GM23338 (cell line): ENCODE measurements around the gene NDC1. TPM values are rescaled to one million over a fixed set of nuclear protein-coding genes. Genes with fewer than 3 reads are reported as not detected.

Experiments
- ATAC-seq: fragments of 200-7000 bp; cut with Tn5 transposase; 3 replicates; pipeline ENCODE4 v1.9.1; 2020
- DNase-seq: peaks from one replicate; pipeline ENCODE4 v3.0.0-alpha.2; 2015; ENCODE audit warnings: low spot score
- H2AFZ ChIP-seq: fragments of 200-600 bp; sonication (generic); 2 replicates; pipeline ENCODE4 v1.8.0; 2016; ENCODE audit warnings: antibody characterized with exemption, mild to moderate bottlenecking, moderate library complexity
- H3F3A ChIP-seq: fragments of 200-600 bp; sonication (generic); replicated peaks from 2 replicates; pipeline ENCODE4 v1.8.0; 2017; ENCODE audit warnings: antibody characterized with exemption, mixed run types, low read depth
- H3K27ac ChIP-seq: fragments of 200-600 bp; sonication (generic); 2 replicates; pipeline ENCODE4 v1.6.1; 2016; ENCODE audit warnings: low read depth
- H3K27me3 ChIP-seq: fragments of 200-600 bp; sonication (generic); 2 replicates; pipeline ENCODE4 v1.8.0; 2016; ENCODE audit warnings: mild to moderate bottlenecking, mixed run types, moderate library complexity; ENCODE audit not compliant: insufficient read depth
- H3K36me3 ChIP-seq: fragments of 200-600 bp; sonication (generic); 2 replicates; pipeline ENCODE4 v1.8.0; 2016; ENCODE audit warnings: mild to moderate bottlenecking; ENCODE audit not compliant: insufficient read depth
- H3K4me1 ChIP-seq: fragments of 200-600 bp; sonication (generic); 2 replicates; pipeline ENCODE4 v1.8.0; 2016; ENCODE audit warnings: mild to moderate bottlenecking, moderate library complexity; ENCODE audit not compliant: insufficient read depth
- H3K4me2 ChIP-seq: fragments of 200-600 bp; sonication (generic); 2 replicates; pipeline ENCODE4 v1.7.1; 2017; ENCODE audit warnings: mixed run types
- H3K4me3 ChIP-seq: fragments of 200-600 bp; sonication (generic); 2 replicates; pipeline ENCODE4 v1.6.1; 2016; ENCODE audit warnings: mixed run types
- H3K79me2 ChIP-seq: fragments of 200-600 bp; sonication (generic); replicated peaks from 2 replicates; pipeline ENCODE4 v1.8.0; 2017; ENCODE audit warnings: mild to moderate bottlenecking; ENCODE audit not compliant: insufficient read depth
- H3K9me2 ChIP-seq: fragments of 200-600 bp; sonication (generic); 2 replicates; pipeline ENCODE4 v1.8.0; 2017; ENCODE audit not compliant: insufficient read depth
- H4K20me1 ChIP-seq: fragments of 200-600 bp; sonication (generic); replicated peaks from 2 replicates; pipeline ENCODE4 v1.8.0; 2017; ENCODE audit warnings: mild to moderate bottlenecking; ENCODE audit not compliant: insufficient read depth
- H3K27ac Mint-ChIP-seq: 2 replicates; pipeline ENCODE4 v1.8.0; 2020; ENCODE audit warnings: inconsistent platforms, mild to moderate bottlenecking, moderate library complexity, mixed read lengths
- H3K27me3 Mint-ChIP-seq: 3 replicates; pipeline ENCODE4 v1.8.0; 2022; ENCODE audit warnings: low read depth, mild to moderate bottlenecking, moderate library complexity, mixed read lengths, inconsistent platforms; ENCODE audit not compliant: insufficient read depth, poor library complexity
- H3K36me3 Mint-ChIP-seq: 3 replicates; pipeline ENCODE4 v1.8.0; 2021; ENCODE audit warnings: low read depth, mild to moderate bottlenecking, inconsistent platforms, moderate library complexity, mixed read lengths
- H3K4me1 Mint-ChIP-seq: 3 replicates; pipeline ENCODE4 v1.8.0; 2020; ENCODE audit warnings: mild to moderate bottlenecking, inconsistent platforms, mixed read lengths
- H3K4me3 Mint-ChIP-seq: 3 replicates; pipeline ENCODE4 v1.8.0; 2021; ENCODE audit warnings: moderate library complexity, mild to moderate bottlenecking, inconsistent platforms, mixed read lengths
- H3K9me3 Mint-ChIP-seq: 3 replicates; pipeline ENCODE4 v1.8.0; 2020; ENCODE audit warnings: moderate library complexity, mild to moderate bottlenecking, inconsistent platforms, mixed read lengths
- CREB1 ChIP-seq: fragments of 250-450 bp; sonication (Bioruptor Pico); IDR thresholded peaks from 2 replicates; pipeline ENCODE4 v1.5.0; 2020; ENCODE audit warnings: low read depth, mild to moderate bottlenecking, moderate library complexity
- JUNB ChIP-seq: IDR thresholded peaks from one replicate; pipeline ENCODE4 v1.6.1; 2016; ENCODE audit warnings: antibody characterized with exemption; ENCODE audit not compliant: unreplicated experiment
- NANOG ChIP-seq: IDR thresholded peaks from 2 replicates; pipeline ENCODE4 v1.6.1; 2016; ENCODE audit warnings: antibody characterized with exemption, borderline replicate concordance
- ZNF331 ChIP-seq: fragments of 250-450 bp; sonication (Bioruptor Pico); IDR thresholded peaks from 2 replicates; pipeline ENCODE4 v1.5.0; 2020; ENCODE audit warnings: low read depth, mild to moderate bottlenecking, moderate library complexity
- polyA plus RNA-seq: library from polyadenylated mRNA; unstranded; fragments of >200 nt; fragmentation: Nextera tagmentation; extraction: Ambion mirVana; gene quantifications from 2 replicates; pipeline ENCODE4 v1.2.1, GENCODE V29; 2016
- total RNA-seq: library from RNA; depleted of rRNA; stranded (reverse); fragments of >200 nt; shearing (Covaris generic); gene quantifications from 2 replicates; pipeline ENCODE4 v1.2.3, GENCODE V29; 2014
- TF ChIP-seq, protein P1 (sequence below): fragments of 250-450 bp; sonication (Bioruptor Pico); IDR thresholded peaks from 2 replicates; pipeline ENCODE4 v1.5.0; 2020; ENCODE audit warnings: mild to moderate bottlenecking, moderate library complexity
- TF ChIP-seq, protein P2 (sequence below): IDR thresholded peaks from one replicate; pipeline ENCODE4 v1.6.1; 2018; ENCODE audit warnings: antibody characterized with exemption; ENCODE audit not compliant: unreplicated experiment

The NDC1 gene
- total and polyA plus RNA-seq, 2 experiments from 2014 or later: 19.8 to 100 TPM

DNA sequence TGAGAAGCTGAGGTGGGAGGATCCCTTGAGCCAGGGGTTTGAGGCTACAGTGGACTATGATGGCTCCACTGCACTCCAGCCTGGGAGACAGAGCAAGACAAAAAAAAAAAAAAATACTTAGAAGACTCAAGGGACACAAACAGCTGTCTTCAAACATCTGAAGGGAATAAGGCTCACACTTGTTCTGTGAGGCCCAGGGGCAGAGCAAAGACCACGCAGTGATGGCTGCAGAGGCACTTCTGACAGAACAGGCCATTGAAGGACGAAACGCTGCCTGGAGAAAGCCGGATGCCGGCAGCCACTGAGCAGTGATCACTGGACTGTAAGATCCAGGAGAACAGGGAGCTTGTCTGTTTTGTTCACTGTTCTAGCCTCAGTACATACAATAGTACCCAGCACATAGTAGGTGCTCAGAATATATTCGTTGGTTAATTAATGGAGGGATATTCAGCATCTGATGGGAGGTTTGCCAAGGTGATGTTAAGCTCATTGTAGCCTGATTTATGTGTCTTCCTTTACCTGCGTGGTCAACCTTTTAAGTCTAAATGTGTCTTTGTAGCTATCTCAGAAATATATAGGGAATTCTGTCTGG, 12.1 kb upstream of the NDC1 start (continued):
- TF ChIP-seq, protein P1, sequence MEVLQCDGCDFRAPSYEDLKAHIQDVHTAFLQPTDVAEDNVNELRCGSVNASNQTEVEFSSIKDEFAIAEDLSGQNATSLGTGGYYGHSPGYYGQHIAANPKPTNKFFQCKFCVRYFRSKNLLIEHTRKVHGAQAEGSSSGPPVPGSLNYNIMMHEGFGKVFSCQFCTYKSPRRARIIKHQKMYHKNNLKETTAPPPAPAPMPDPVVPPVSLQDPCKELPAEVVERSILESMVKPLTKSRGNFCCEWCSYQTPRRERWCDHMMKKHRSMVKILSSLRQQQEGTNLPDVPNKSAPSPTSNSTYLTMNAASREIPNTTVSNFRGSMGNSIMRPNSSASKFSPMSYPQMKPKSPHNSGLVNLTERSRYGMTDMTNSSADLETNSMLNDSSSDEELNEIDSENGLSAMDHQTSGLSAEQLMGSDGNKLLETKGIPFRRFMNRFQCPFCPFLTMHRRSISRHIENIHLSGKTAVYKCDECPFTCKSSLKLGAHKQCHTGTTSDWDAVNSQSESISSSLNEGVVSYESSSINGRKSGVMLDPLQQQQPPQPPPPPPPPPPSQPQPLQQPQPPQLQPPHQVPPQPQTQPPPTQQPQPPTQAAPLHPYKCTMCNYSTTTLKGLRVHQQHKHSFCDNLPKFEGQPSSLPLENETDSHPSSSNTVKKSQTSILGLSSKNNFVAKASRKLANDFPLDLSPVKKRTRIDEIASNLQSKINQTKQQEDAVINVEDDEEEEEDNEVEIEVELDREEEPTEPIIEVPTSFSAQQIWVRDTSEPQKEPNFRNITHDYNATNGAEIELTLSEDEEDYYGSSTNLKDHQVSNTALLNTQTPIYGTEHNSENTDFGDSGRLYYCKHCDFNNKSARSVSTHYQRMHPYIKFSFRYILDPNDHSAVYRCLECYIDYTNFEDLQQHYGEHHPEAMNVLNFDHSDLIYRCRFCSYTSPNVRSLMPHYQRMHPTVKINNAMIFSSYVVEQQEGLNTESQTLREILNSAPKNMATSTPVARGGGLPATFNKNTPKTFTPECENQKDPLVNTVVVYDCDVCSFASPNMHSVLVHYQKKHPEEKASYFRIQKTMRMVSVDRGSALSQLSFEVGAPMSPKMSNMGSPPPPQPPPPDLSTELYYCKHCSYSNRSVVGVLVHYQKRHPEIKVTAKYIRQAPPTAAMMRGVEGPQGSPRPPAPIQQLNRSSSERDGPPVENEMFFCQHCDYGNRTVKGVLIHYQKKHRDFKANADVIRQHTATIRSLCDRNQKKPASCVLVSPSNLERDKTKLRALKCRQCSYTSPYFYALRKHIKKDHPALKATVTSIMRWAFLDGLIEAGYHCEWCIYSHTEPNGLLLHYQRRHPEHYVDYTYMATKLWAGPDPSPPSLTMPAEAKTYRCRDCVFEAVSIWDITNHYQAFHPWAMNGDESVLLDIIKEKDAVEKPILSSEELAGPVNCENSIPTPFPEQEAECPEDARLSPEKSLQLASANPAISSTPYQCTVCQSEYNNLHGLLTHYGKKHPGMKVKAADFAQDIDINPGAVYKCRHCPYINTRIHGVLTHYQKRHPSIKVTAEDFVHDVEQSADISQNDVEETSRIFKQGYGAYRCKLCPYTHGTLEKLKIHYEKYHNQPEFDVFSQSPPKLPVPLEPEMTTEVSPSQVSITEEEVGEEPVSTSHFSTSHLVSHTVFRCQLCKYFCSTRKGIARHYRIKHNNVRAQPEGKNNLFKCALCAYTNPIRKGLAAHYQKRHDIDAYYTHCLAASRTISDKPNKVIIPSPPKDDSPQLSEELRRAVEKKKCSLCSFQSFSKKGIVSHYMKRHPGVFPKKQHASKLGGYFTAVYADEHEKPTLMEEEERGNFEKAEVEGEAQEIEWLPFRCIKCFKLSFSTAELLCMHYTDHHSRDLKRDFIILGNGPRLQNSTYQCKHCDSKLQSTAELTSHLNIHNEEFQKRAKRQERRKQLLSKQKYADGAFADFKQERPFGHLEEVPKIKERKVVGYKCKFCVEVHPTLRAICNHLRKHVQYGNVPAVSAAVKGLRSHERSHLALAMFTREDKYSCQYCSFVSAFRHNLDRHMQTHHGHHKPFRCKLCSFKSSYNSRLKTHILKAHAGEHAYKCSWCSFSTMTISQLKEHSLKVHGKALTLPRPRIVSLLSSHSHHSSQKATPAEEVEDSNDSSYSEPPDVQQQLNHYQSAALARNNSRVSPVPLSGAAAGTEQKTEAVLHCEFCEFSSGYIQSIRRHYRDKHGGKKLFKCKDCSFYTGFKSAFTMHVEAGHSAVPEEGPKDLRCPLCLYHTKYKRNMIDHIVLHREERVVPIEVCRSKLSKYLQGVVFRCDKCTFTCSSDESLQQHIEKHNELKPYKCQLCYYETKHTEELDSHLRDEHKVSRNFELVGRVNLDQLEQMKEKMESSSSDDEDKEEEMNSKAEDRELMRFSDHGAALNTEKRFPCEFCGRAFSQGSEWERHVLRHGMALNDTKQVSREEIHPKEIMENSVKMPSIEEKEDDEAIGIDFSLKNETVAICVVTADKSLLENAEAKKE (CRISPR knock-in tag): no peak
- TF ChIP-seq JUNB: no peak
- TF ChIP-seq, protein P2, sequence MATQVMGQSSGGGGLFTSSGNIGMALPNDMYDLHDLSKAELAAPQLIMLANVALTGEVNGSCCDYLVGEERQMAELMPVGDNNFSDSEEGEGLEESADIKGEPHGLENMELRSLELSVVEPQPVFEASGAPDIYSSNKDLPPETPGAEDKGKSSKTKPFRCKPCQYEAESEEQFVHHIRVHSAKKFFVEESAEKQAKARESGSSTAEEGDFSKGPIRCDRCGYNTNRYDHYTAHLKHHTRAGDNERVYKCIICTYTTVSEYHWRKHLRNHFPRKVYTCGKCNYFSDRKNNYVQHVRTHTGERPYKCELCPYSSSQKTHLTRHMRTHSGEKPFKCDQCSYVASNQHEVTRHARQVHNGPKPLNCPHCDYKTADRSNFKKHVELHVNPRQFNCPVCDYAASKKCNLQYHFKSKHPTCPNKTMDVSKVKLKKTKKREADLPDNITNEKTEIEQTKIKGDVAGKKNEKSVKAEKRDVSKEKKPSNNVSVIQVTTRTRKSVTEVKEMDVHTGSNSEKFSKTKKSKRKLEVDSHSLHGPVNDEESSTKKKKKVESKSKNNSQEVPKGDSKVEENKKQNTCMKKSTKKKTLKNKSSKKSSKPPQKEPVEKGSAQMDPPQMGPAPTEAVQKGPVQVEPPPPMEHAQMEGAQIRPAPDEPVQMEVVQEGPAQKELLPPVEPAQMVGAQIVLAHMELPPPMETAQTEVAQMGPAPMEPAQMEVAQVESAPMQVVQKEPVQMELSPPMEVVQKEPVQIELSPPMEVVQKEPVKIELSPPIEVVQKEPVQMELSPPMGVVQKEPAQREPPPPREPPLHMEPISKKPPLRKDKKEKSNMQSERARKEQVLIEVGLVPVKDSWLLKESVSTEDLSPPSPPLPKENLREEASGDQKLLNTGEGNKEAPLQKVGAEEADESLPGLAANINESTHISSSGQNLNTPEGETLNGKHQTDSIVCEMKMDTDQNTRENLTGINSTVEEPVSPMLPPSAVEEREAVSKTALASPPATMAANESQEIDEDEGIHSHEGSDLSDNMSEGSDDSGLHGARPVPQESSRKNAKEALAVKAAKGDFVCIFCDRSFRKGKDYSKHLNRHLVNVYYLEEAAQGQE: no peak
- TF ChIP-seq ZNF331: no peak

DNA sequence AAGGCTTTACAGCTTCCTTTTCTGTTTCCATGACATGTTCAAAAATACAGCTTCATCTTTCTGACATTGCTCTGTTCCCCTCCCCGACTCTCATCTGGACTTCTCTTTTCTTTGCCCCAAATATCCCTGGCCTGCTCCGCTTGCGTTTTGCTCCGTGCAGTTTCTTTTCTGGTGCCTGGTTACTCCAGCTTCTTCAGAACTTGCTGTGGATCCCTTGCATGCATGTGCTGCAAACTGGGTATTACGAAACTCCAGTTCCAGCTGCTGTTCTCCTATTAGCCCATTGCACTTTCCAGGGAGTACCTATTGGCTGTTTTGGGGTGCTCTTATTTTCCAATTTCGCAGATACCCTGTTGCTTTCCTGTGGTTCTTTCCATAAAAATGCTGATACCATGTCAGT, 9.9 kb upstream of the NDC1 start:
- ATAC-seq: no peak
- Mint-ChIP-seq H3K4me1 (no peaks in the 10 kb centered on the region), H3K27me3 (no peaks in the 10 kb centered on the region), H3K9me3 (no peaks in the 10 kb centered on the region; the same call in 2 of the 3 replicates), H3K27ac (no peak overlapping the region), H3K4me3 (no peak overlapping the region), H3K36me3 (peaks cover 13% of the 10 kb centered on the region)
- no peak overlapping the region for H3K4me3 ChIP-seq
- H4K20me1 ChIP-seq: no peaks in the 10 kb centered on the region; the same call in 1 of the 2 replicates
- no peaks in the 10 kb centered on the region for H3K36me3 ChIP-seq
- H3K9me2 ChIP-seq: no peaks in the 10 kb centered on the region
- no peaks in the 10 kb centered on the region for H3K4me1 ChIP-seq
- DNase-seq: no peak
- H3K4me2 ChIP-seq: no peak overlapping the region
- no peak overlapping the region for H3K27ac ChIP-seq
- H3F3A ChIP-seq: no peaks in the 10 kb centered on the region
- no peak overlapping the region for H2AFZ ChIP-seq
- H3K27me3 ChIP-seq: no peaks in the 10 kb centered on the region
- H3K79me2 ChIP-seq: no peaks in the 10 kb centered on the region
- TF ChIP-seq, protein P1 (CRISPR knock-in tag): no peak
- TF ChIP-seq CREB1 (CRISPR knock-in tag) (no peak), NANOG (no peak)
